Heart left ventricle (tissue), 13 donors: ENCODE results near the gene ANXA8L1.
"Not testable (repeated sequence)": the region's sequence is repeated elsewhere in the genome, so short reads cannot be mapped to it uniquely, and the experiment has no call there.

ENCODE experiments used
- POLR2A ChIP-seq, 2 donors: fragments of 450-650 bp; IDR thresholded peaks; one replicate each; pipeline ENCODE4 v1.6.1; 2017; ENCODE audit warnings: antibody characterized with exemption in 2 of 2, mild to moderate bottlenecking in 2 of 2, moderate library complexity in 2 of 2
- TF ChIP-seq, protein P1 (sequence below), 12 donors: fragments of 200-600 bp; sonication (generic) in 4 of 12; IDR thresholded peaks; one replicate each; pipeline versions ENCODE4 v1.5.0 to v1.8.0; 2018 to 2022; ENCODE audit warnings: antibody characterized with exemption in 12 of 12, mild to moderate bottlenecking in 5 of 12
- donor health status: ischemic (EF 13 %, LVEDD 7.1; RV severe dilation, severe dysfunction).
- donor health status: DM: no; HTN: yes; CAD: no.
- donor health status: DM: no; HTN: no; CAD: no.
- donor health status: ischemic (EF 25% LVEDD 6.9; RV normal size, moderate dysfunction).
- donor health status: ischemic (EF 25% LVEDD 5.7; RV mildly dilated, moderate dysfunction).
- donor health status: ischemic (EF 35%, LVEDD 5.7; RV mildly dilated, moderate dysfunction).
- donor health status: nonischemic (EF 11% LVEDD 7.7; RV severe dilation, severe dysfunction).
- donor health status: DM: yes; HTN: yes; CAD: no.
- donor health status: PGD.
- donor health status: ischemic (EF 29% LVEDD 5.4; RV normal size, mild dysfunction).
- donor health status: nonischemic (EF 23%, LVEDD 6.1; RV moderate dilation, normal function).

DNA sequence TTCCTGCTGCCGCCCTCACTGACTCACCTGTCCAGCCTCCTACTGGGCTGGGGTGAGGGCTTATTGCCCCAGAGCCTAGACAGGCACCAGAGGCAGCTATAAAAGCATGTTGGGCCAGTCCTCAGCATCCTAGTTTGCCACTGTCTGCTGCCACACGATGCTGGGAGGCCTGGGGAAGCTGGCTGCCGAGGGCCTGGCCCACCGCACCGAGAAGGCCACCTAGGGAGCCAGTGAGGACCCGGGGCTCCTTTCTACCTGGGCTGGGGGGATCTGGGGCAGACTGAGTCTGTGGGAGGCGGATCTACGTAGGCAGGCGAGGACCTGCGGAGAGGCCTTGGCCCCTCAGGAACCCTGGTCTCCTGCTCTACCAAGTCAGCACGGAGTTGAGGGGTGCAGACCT is 6.6 kb upstream of the ANXA8L1 start:
- TF ChIP-seq, protein P1, sequence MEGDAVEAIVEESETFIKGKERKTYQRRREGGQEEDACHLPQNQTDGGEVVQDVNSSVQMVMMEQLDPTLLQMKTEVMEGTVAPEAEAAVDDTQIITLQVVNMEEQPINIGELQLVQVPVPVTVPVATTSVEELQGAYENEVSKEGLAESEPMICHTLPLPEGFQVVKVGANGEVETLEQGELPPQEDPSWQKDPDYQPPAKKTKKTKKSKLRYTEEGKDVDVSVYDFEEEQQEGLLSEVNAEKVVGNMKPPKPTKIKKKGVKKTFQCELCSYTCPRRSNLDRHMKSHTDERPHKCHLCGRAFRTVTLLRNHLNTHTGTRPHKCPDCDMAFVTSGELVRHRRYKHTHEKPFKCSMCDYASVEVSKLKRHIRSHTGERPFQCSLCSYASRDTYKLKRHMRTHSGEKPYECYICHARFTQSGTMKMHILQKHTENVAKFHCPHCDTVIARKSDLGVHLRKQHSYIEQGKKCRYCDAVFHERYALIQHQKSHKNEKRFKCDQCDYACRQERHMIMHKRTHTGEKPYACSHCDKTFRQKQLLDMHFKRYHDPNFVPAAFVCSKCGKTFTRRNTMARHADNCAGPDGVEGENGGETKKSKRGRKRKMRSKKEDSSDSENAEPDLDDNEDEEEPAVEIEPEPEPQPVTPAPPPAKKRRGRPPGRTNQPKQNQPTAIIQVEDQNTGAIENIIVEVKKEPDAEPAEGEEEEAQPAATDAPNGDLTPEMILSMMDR (IDR thresholded peaks at IDR 0.05) = not testable (repeated sequence)
- TF ChIP-seq POLR2A (IDR thresholded peaks at IDR 0.05) = not testable (repeated sequence)
